ENCODE measurements around the gene DTHD1. TPM values are rescaled to one million over a fixed set of nuclear protein-coding genes. Genes with fewer than 3 reads are reported as not detected.

DTHD1 gene
- total RNA-seq, 5 donors from 2014 or later (not counting 1 experiment from before 2014, with no cell fraction given), result 0.79 to 7.9 (median 2.5) TPM

DNA sequence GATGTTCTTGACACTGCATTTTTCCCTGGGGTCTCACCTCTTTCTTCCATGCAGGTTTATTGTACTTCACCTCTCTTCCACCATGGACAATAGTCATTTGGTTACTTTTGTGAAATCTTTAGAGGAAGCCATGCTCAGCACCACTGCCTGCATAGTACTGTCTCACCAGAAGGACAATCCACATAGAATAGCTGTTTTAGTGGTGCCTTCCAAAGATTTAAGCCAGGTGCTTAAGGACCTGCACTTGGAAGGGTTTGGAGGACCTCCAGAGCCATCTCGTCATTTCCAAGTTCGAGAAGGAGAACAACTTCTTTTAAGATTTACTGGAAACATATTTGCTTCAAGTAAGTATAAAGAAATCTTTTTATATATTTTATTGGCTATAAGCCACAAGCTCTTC, 26.7 kb downstream of the DTHD1 start:
- WGBS (ENCODE audit: insufficient coverage), result no CpG with 5 or more reads among the region's 2 CpGs

DNA sequence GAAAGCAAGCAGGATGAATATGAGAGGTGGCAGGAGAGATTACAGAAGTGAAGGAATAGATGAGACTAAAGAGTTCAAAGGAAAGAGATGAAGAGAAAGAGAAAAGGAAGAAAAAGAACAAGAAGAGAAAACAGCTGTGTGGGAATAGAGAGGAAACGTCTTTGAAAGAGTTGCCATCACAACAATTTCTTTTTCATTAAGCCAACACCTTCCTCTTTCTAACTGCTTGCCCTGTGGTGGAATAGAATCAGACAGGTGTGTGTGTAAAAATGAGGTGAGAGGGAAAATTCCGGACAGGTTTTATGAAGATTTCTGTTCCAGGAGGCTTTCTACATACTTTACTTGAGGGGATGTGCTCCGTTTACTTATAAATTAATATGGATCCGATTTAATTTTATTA, 28.8 kb downstream of the DTHD1 start:
- Histone ChIP-seq H3K9me3 (no peaks in the 10 kb centered on the region), H3K36me3 (ENCODE audit: control insufficient read depth in 2 of 2, extremely low read depth in 1 of 2, insufficient read depth in 1 of 2, low read length in 1 of 2) (no peaks in the 10 kb centered on the region), H3K27ac (ENCODE audit: low read length) (no peak overlapping the region), H3K4me1 (ENCODE audit: control insufficient read depth in 1 of 2, extremely low read depth in 1 of 2, insufficient read depth in 2 of 2, low read length in 2 of 2) (peaks cover 8 to 13% of the 10 kb centered on the region in 2 experiments), H3K4me3 (ENCODE audit: control insufficient read depth in 1 of 2, extremely low read depth in 1 of 2, low read length in 1 of 2) (no peak overlapping the region), H3K27me3 (replicated peaks in 1 of 2; ENCODE audit: control insufficient read depth in 2 of 2, extremely low read depth in 1 of 2, insufficient read depth in 2 of 2, low read length in 1 of 2) (no peaks in the 10 kb centered on the region)
- Mint-ChIP-seq H3K4me3 (peak overlapping the region in 1 of 3 donors; percentile 1), H3K36me3 (no peaks in the 10 kb centered on the region), H3K27me3 (no peaks in the 10 kb centered on the region), H3K4me1 (peaks cover 13 to 29% (median 27%) of the 10 kb centered on the region in 3 donors), H3K9me3 (no peaks in the 10 kb centered on the region), H3K27ac (no peak overlapping the region)
- no peak for ATAC-seq (replicated peaks in 1 of 4)
- no peak for DNase-seq
- WGBS (ENCODE audit: insufficient coverage), result no CpG with 5 or more reads among the region's 4 CpGs
- POLR2A ChIA-PET, result no interaction called here
- CTCF ChIA-PET, result interaction anchor here in 1 of 2 donors (1.2 kb wide), 1 partner anchor 15 kb away, joined by 3 read pairs; no protein-coding TSS in a partner anchor

More for the DNA sequence above, 26.7 kb downstream of the DTHD1 start:
- Mint-ChIP-seq H3K4me3 (no peak overlapping the region), H3K27ac (no peak overlapping the region), H3K27me3 (no peaks in the 10 kb centered on the region), H3K9me3 (no peaks in the 10 kb centered on the region), H3K36me3 (no peaks in the 10 kb centered on the region), H3K4me1 (peaks cover 19 to 37% (median 29%) of the 10 kb centered on the region in 3 donors)
- Histone ChIP-seq H3K27me3 (replicated peaks in 1 of 2; ENCODE audit: control insufficient read depth in 2 of 2, extremely low read depth in 1 of 2, insufficient read depth in 2 of 2, low read length in 1 of 2) (no peaks in the 10 kb centered on the region), H3K27ac (ENCODE audit: low read length) (no peak overlapping the region), H3K4me1 (ENCODE audit: control insufficient read depth in 1 of 2, extremely low read depth in 1 of 2, insufficient read depth in 2 of 2, low read length in 2 of 2) (peaks cover 8 to 13% of the 10 kb centered on the region in 2 experiments), H3K4me3 (ENCODE audit: control insufficient read depth in 1 of 2, extremely low read depth in 1 of 2, low read length in 1 of 2) (no peak overlapping the region), H3K9me3 (no peaks in the 10 kb centered on the region), H3K36me3 (ENCODE audit: control insufficient read depth in 2 of 2, extremely low read depth in 1 of 2, insufficient read depth in 1 of 2, low read length in 1 of 2) (no peaks in the 10 kb centered on the region)
- ChIA-PET CTCF (interaction anchor here in 1 of 2 donors (0.6 kb wide), 1 partner anchor 11 kb away, joined by 3 read pairs; no protein-coding TSS in a partner anchor), POLR2A (interaction anchor here in 1 of 2 donors (0.5 kb wide), 1 partner anchor 8 kb away, joined by 3 read pairs; no protein-coding TSS in a partner anchor)
- DNase-seq (no peak), ATAC-seq (replicated peaks in 1 of 4) (no peak)

DNA sequence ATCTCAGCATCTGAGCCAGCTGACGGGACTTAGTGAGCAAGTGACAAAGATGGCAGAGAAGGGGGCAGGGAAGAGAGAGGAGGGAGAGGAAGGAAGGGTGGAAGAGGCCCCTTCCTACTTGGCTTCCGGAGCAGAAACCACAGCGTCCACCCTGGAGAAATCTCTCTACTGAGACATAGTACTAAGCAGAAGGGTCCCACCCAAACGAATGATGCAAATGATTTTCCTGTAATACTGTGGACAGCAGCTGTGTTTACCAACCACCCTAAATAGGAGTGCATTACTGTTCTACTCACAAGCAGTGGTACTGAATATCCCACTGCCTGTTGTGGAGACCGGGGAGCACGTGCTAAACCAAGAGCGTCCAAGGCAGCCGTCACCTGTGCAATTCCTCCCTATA, 29.4 kb downstream of the DTHD1 start:
- Mint-ChIP-seq H3K36me3 (no peaks in the 10 kb centered on the region), H3K4me1 (peaks cover 13 to 29% (median 27%) of the 10 kb centered on the region in 3 donors), H3K9me3 (no peaks in the 10 kb centered on the region), H3K27ac (no peak overlapping the region), H3K4me3 (peak overlapping the region in 1 of 3 donors; percentile 1), H3K27me3 (no peaks in the 10 kb centered on the region)
- DNase-seq, result peak in 3 of 35 experiments; percentile 8 to 29 (median 23)
- ChIA-PET POLR2A (no interaction called here), CTCF (interaction anchor here in 1 of 2 donors (0.6 to 1.2 kb wide), 2 partner anchors 15 to 68 kb away, joined by 3 to 4 read pairs; no protein-coding TSS in a partner anchor)
- Histone ChIP-seq H3K27me3 (replicated peaks in 1 of 2; ENCODE audit: control insufficient read depth in 2 of 2, extremely low read depth in 1 of 2, insufficient read depth in 2 of 2, low read length in 1 of 2) (no peaks in the 10 kb centered on the region), H3K4me3 (ENCODE audit: control insufficient read depth in 1 of 2, extremely low read depth in 1 of 2, low read length in 1 of 2) (no peak overlapping the region), H3K9me3 (no peaks in the 10 kb centered on the region), H3K4me1 (ENCODE audit: control insufficient read depth in 1 of 2, extremely low read depth in 1 of 2, insufficient read depth in 2 of 2, low read length in 2 of 2) (peaks cover 8 to 13% of the 10 kb centered on the region in 2 experiments), H3K36me3 (ENCODE audit: control insufficient read depth in 2 of 2, extremely low read depth in 1 of 2, insufficient read depth in 1 of 2, low read length in 1 of 2) (no peaks in the 10 kb centered on the region), H3K27ac (ENCODE audit: low read length) (no peak overlapping the region)
- ATAC-seq (replicated peaks in 1 of 4), result peak in 3 of 4 experiments; percentile 24 to 70 (median 32)
- WGBS (ENCODE audit: insufficient coverage), result 18% methylated on average over 3 of the region's 8 CpGs

DNA sequence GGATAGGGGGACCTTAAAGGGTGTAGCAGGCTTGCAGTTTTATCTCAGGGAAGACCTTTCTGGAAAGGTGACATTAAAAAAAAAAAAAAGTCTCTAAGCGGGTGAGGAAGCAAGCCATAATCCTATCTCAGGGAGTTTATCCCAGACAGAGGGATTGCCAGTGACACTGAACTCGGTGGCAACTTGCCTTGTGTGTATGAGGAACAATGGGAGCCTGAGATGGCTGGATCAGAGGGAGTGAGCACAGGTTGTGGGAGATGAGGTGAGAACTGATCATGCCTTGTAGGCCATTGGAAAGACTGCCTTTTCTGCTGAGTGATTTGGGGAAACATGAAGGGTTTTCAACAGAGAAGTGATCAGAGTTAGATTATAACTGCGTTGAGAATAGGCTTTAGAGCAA, 31.1 kb downstream of the DTHD1 start:
- Histone ChIP-seq H3K4me1 (ENCODE audit: control insufficient read depth in 1 of 2, extremely low read depth in 1 of 2, insufficient read depth in 2 of 2, low read length in 2 of 2) (peaks cover 8 to 13% of the 10 kb centered on the region in 2 experiments), H3K4me3 (ENCODE audit: control insufficient read depth in 1 of 2, extremely low read depth in 1 of 2, low read length in 1 of 2) (no peak overlapping the region), H3K27me3 (replicated peaks in 1 of 2; ENCODE audit: control insufficient read depth in 2 of 2, extremely low read depth in 1 of 2, insufficient read depth in 2 of 2, low read length in 1 of 2) (no peaks in the 10 kb centered on the region), H3K36me3 (ENCODE audit: control insufficient read depth in 2 of 2, extremely low read depth in 1 of 2, insufficient read depth in 1 of 2, low read length in 1 of 2) (no peaks in the 10 kb centered on the region), H3K9me3 (no peaks in the 10 kb centered on the region), H3K27ac (ENCODE audit: low read length) (no peak overlapping the region)
- H3K27me3 Mint-ChIP-seq, result no peaks in the 10 kb centered on the region
- WGBS (ENCODE audit: insufficient coverage), result 92% methylated on average over 3 of the region's 3 CpGs
- ATAC-seq (replicated peaks in 1 of 4) (no peak), DNase-seq (no peak)
- peaks cover 15 to 31% (median 31%) of the 10 kb centered on the region in 3 donors for H3K4me1 Mint-ChIP-seq
- H3K36me3 Mint-ChIP-seq, result no peaks in the 10 kb centered on the region
- H3K4me3 Mint-ChIP-seq, result no peak overlapping the region
- H3K9me3 Mint-ChIP-seq, result no peaks in the 10 kb centered on the region
- CTCF ChIA-PET, result no interaction called here
- H3K27ac Mint-ChIP-seq, result no peak overlapping the region
- POLR2A ChIA-PET, result interaction anchor here in 1 of 2 donors (0.6 kb wide), 1 partner anchor 271 kb away, joined by 13 read pairs; no protein-coding TSS in a partner anchor

DNA sequence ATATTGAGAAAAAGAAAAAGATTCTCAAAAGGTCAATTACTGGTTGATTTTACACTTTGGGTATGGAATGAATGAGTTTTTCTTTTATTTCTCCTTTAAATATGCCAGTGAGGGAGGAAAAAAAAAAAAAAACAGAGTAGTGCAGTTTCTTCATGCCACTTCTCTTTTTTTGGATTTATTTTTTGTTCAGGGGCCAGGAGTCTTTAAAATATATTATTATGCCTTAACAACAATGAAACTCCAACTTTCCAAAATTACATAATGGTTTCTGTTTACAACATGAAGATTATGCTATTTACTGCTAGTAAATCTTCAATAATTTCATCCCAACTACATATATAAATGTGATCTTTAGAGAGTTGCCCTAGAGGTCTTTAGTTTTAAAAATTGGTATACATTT, 31.9 kb downstream of the DTHD1 start:
- ChIA-PET CTCF (no interaction called here), POLR2A (interaction anchor here in 1 of 2 donors (0.7 kb wide), 1 partner anchor 192 kb away, joined by 4 read pairs; no protein-coding TSS in a partner anchor)
- DNase-seq (no peak), ATAC-seq (replicated peaks in 1 of 4) (no peak)
- Mint-ChIP-seq H3K27ac (no peak overlapping the region), H3K27me3 (no peaks in the 10 kb centered on the region), H3K36me3 (no peaks in the 10 kb centered on the region), H3K4me3 (no peak overlapping the region), H3K9me3 (no peaks in the 10 kb centered on the region), H3K4me1 (peaks cover 22 to 38% (median 35%) of the 10 kb centered on the region in 3 donors)
- Histone ChIP-seq H3K4me3 (ENCODE audit: control insufficient read depth in 1 of 2, extremely low read depth in 1 of 2, low read length in 1 of 2) (no peak overlapping the region), H3K4me1 (ENCODE audit: control insufficient read depth in 1 of 2, extremely low read depth in 1 of 2, insufficient read depth in 2 of 2, low read length in 2 of 2) (peaks cover 10 to 13% of the 10 kb centered on the region in 2 experiments), H3K9me3 (no peaks in the 10 kb centered on the region), H3K36me3 (ENCODE audit: control insufficient read depth in 2 of 2, extremely low read depth in 1 of 2, insufficient read depth in 1 of 2, low read length in 1 of 2) (no peaks in the 10 kb centered on the region), H3K27me3 (replicated peaks in 1 of 2; ENCODE audit: control insufficient read depth in 2 of 2, extremely low read depth in 1 of 2, insufficient read depth in 2 of 2, low read length in 1 of 2) (no peaks in the 10 kb centered on the region), H3K27ac (ENCODE audit: low read length) (no peak overlapping the region)

DNA sequence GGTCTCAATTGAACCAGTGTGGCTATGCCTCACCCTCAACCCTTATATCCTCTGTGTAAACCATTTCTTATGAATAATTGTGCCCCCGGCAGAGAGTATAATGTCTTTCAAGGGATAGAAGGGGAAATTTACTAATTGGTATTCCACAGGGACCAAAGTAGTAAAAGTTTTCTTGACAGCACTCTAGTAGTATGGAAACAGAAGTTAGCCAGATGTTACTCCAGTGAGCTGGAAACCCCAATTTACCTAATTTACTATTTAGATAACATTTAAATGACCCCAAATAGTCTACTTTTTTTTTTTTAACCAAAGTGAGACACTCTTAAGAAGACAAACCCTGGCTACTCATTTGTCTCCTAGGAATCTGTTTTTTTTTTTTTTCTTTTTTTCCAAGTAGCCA, 32.3 kb downstream of the DTHD1 start:
- Mint-ChIP-seq H3K27me3 (no peaks in the 10 kb centered on the region), H3K9me3 (no peaks in the 10 kb centered on the region), H3K36me3 (no peaks in the 10 kb centered on the region), H3K4me3 (no peak overlapping the region), H3K4me1 (peaks cover 22 to 39% (median 35%) of the 10 kb centered on the region in 3 donors), H3K27ac (no peak overlapping the region)
- CTCF ChIA-PET, result interaction anchor here in 1 of 2 donors (0.7 kb wide), 2 partner anchors 40 to 206 kb away, joined by 3 to 7 read pairs; no protein-coding TSS in a partner anchor
- POLR2A ChIA-PET, result interaction anchor here (0.7 kb wide), 2 partner anchors 181 to 193 kb away, joined by 4 to 5 read pairs; no protein-coding TSS in a partner anchor
- H3K4me1 ChIP-seq (ENCODE audit: control insufficient read depth in 1 of 2, extremely low read depth in 1 of 2, insufficient read depth in 2 of 2, low read length in 2 of 2), result peaks cover 10 to 13% of the 10 kb centered on the region in 2 experiments
- no peaks in the 10 kb centered on the region for H3K27me3 ChIP-seq (replicated peaks in 1 of 2; ENCODE audit: control insufficient read depth in 2 of 2, extremely low read depth in 1 of 2, insufficient read depth in 2 of 2, low read length in 1 of 2)
- H3K4me3 ChIP-seq (ENCODE audit: control insufficient read depth in 1 of 2, extremely low read depth in 1 of 2, low read length in 1 of 2), result no peak overlapping the region
- no peak overlapping the region for H3K27ac ChIP-seq (ENCODE audit: low read length)
- no peaks in the 10 kb centered on the region for H3K36me3 ChIP-seq (ENCODE audit: control insufficient read depth in 2 of 2, extremely low read depth in 1 of 2, insufficient read depth in 1 of 2, low read length in 1 of 2)
- ATAC-seq (replicated peaks in 1 of 4), result no peak
- WGBS (ENCODE audit: insufficient coverage), result no CpG with 5 or more reads among the region's 1 CpG
- H3K9me3 ChIP-seq, result no peaks in the 10 kb centered on the region
- no peak for DNase-seq
